Inflammatory macrophage (primary cell): ENCODE results near the gene MRPL21.

Experiments used
- DNase-seq, 2 donors: peaks; one replicate each; pipeline ENCODE4 v3.0.0-alpha.2; 2020 to 2022
- total RNA-seq, 18 experiments: gene quantifications; one replicate each; lab custom pipeline; 2026; ENCODE audit warnings: mixed read lengths in 6 of 18, inconsistent platforms in 2 of 18; lab: John Stamatoyannopoulos, UW

Gene MRPL21
- 11.1 to 38.5 (median 26.4) reads per million in 18 experiments for total RNA-seq

GRCh38 chr11:68903288-68904247 is at the start of gene MRPL21, which contains the start of gene IGHMBP2:
Gene MRPL21 (minus strand): TSS chr11:68903832. CDS start chr11:68903810, 22 bp downstream.
Gene IGHMBP2 (plus strand): TSS chr11:68903891. CDS start chr11:68903953, 62 bp downstream.
- peak; percentile 86 to 90 for DNase-seq

GRCh38 chr11:68950762-68951161 is 47.1 kb upstream of the MRPL21 start:
- DNase-seq = no peak

GRCh38 chr11:68950270-68950669 is 46.6 kb upstream of the MRPL21 start:
- DNase-seq = peak in 1 of 2 donors; percentile 44

GRCh38 chr11:68948935-68949334 is 45.3 kb upstream of the MRPL21 start:
- DNase-seq = no peak

- DNase-seq = no peak
These were observed 44.9 kb upstream of the MRPL21 start for GRCh38 chr11:68948496-68948895.

- DNase-seq = no peak
These were observed 43.5 kb upstream of the MRPL21 start for GRCh38 chr11:68947151-68947550.

- DNase-seq = peak; percentile 8 to 17
These were observed 42.9 kb upstream of the MRPL21 start for GRCh38 chr11:68946416-68947090.

- DNase-seq = peak; percentile 83 to 89
These were observed 39.2 kb upstream of the MRPL21 start for GRCh38 chr11:68942751-68943271.

GRCh38 chr11:68942095-68942620 is 38.5 kb upstream of the MRPL21 start:
- DNase-seq = no peak

- DNase-seq = no peak
These were observed 37.9 kb upstream of the MRPL21 start for GRCh38 chr11:68941324-68942094.

- DNase-seq = no peak
These were observed 37.2 kb upstream of the MRPL21 start for GRCh38 chr11:68940651-68941323.

GRCh38 chr11:68939583-68940555 is 36.2 kb upstream of the MRPL21 start:
- DNase-seq = peak in 1 of 2 donors; percentile 40

- peak; percentile 7 to 55 for DNase-seq
These were observed 35.4 kb upstream of the MRPL21 start for GRCh38 chr11:68938816-68939582.

- DNase-seq = no peak
These were observed 34.5 kb upstream of the MRPL21 start for GRCh38 chr11:68938088-68938487.

- no peak for DNase-seq
These were observed 33.3 kb upstream of the MRPL21 start for GRCh38 chr11:68936676-68937620.

GRCh38 chr11:68936358-68936636 is 32.7 kb upstream of the MRPL21 start:
- DNase-seq = no peak

- no peak for DNase-seq
These were observed 32.1 kb upstream of the MRPL21 start for GRCh38 chr11:68935516-68936357.
